GM18867 (cell line): ENCODE results near the gene ADAMTS12.

Experiments used
- ATAC-seq: cut with Tn5 transposase; IDR thresholded peaks from one replicate; pipeline ENCODE4 v1.9.1; 2021; ENCODE audit warnings: mild to moderate bottlenecking, moderate library complexity; ENCODE audit not compliant: unreplicated experiment

Gene ADAMTS12

DNA sequence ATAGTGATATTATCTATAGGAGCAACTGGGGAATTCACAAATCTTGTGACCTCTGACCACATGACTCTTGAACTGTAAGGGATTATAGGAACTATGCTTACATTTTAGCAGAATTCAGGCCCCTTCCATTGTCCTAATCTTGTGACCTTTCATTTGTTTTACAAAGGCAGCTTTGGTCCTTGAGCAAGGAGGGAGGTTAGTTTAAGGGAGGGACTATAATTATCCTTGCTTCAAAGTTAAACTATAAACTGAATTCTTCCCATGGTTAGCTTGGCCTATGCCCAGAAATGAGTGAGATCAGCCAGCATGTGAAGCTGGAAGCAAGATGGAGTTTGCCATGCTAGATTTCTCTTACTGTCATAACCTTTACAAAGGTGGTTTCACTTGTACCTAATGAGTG, 399.8 kb downstream of the ADAMTS12 start:
- ATAC-seq = no peak

- ATAC-seq = no peak
Measured at GRCh38 chr5:33490071-33490665, 401.6 kb downstream of the ADAMTS12 start.

- no peak for ATAC-seq
Measured at GRCh38 chr5:33489481-33490067, 402.2 kb downstream of the ADAMTS12 start.

DNA sequence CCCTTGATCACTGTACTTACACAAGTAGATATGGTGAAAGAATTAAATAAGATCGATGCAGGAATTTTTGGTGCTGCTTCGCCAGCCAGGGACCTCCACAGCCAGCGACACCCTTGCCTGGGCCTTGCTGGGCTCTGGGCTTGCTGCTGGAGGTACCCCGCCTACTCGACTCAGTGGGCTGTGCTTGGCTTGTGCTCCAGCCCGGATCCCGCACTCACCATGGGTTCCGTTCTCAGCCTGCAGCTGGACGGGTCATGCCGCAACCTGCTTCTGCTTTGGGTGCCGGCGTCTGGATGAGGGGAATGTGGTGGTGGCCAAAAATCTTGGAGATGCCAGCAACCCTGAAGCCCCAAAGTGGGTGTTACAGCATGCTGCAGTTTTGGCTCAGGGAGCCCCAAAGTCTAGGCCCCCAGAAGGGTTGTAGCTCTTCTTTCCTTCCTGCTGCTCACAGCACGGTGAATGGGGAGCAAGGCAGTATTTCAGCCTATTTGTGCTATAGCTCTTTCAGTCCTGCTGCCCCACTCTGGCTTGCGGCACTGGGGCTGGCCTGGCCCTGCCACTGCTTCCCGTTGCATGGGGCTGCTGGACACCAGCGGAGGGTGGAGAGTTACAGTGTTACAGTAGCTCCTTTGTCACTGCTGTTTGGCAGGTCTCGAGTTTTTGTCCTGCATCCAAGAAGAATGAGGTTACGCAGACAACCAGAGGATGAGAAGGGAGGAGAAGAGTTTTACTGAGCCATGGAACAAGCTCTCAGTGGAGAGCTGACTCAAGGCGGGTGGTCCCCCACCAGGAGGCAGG, 403.0 kb downstream of the ADAMTS12 start:
- no peak for ATAC-seq

GRCh38 chr5:33487236-33487635, 404.6 kb downstream of the ADAMTS12 start:
- no peak for ATAC-seq

DNA sequence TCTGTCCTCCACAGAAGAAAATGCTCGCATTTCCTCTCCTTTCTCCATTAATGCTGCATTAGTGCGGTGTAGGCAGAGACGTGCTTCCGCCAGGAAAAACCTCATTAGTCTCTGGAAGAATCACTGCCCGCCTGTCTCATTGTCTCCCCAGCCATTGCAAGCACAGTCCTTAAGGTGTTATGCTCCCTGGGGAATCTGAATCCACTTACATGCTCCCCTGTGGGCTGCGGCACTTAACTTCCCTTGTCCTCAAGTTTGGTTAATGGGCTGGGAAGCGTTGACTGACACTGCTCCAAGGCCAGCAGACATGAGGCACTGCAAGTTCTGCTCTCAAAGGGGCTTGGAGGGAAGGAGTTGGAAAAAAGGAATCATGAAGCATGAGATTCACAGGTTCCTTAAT, 409.5 kb downstream of the ADAMTS12 start:
- no peak for ATAC-seq

DNA sequence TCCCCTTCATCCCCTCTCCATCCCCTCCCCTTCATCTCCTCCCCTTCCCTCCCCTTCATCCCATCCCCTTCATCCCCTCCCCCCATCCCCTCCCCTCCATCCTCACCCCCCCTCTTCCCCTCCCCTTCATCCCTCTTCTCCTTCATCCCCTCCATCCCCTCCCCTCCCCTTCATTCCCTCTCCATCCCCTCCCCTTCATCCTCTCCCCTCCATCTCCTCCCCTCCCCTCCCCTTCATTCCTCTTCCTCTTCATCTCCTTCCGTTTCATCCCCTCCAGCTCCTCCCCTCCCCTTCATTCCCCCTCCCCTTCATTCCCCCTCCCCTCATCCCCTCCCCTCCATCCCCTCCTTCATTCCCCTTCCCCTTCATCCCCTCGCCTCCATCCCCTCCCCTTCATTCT, 410.9 kb downstream of the ADAMTS12 start:
- no peak for ATAC-seq

DNA sequence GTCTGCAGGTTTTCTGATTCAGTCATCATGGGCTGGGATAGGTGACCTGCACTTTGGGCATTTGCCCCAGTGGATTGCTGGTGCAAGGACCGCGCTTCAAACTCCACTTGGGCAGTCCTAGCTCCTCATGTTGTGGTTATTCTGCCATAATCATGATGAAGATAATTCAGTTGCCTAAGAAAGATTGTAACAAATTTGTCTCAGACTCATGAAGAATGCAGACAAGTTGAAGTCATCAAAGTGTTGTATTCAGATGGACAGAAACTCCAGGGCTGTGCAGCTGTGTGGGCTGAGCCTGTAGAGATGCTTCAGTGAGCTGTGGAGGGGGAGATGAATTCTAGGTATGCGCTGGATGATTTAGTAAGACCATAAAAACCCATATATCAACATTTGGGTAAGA, 412.5 kb downstream of the ADAMTS12 start:
- ATAC-seq = no peak

- no peak for ATAC-seq
Measured at GRCh38 chr5:33477816-33478215, 414.0 kb downstream of the ADAMTS12 start.

DNA sequence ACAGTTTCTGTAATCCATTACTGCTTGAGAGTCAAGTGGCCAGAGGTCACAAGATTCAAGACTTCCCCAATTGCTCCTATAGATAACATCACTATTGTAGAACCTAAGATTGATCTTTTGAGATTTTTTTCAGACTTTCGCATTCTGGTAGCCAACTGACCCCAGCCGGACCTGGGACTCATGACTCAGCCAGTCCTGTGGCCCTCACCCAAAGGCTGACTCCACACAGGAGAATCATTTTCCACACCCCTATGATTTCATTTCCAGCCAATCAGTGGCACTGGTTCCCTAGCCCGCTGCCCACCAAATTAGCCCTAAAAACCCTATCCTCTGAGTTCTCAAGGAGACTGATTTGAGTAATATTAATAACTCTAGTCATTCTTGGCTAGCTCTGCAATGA, 414.8 kb downstream of the ADAMTS12 start:
- ATAC-seq = no peak

- ATAC-seq = no peak
Measured at GRCh38 chr5:33475706-33476105, 416.1 kb downstream of the ADAMTS12 start.

DNA sequence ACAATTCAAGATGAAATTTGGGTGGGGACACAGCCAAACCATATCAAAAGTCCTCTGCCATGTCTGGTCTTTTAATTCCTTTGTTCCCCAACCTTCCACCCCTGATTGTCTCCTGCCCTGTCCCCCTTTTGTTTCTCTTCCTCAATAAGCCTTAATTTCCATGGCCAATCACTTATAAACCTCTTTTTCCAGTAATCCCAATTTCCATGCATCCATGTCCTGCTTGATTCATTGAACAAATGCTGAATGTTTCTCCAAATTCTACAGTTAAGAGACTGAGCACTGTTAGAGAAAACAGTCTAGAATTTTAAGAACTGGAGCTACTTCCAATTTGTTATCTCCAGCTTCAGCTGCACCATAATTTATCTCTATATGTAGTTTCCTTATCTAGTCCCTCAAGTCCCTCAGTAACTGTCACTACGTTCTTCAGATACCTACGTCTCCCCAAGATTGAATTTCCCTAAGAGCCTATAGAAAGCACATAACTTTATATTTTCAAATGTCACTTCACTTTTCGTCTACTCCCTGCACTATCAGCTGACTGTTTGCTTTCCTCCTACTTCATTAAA, 416.8 kb downstream of the ADAMTS12 start:
- ATAC-seq = no peak

- ATAC-seq = no peak
Measured at GRCh38 chr5:33474004-33474403, 417.8 kb downstream of the ADAMTS12 start.
